ENCODE results near the gene CHRM1.

Gene CHRM1

GRCh38 chr11:62897311-62897710 lies 23.9 kb downstream of the CHRM1 start:
- no peak for DNase-seq

- DNase-seq = no peak
These were observed 25.1 kb downstream of the CHRM1 start for GRCh38 chr11:62896049-62896448.

- DNase-seq = no peak
These were observed 25.7 kb downstream of the CHRM1 start for GRCh38 chr11:62895501-62895900.

- no peak for DNase-seq
These were observed 28.9 kb downstream of the CHRM1 start for GRCh38 chr11:62892077-62892922.

DNA sequence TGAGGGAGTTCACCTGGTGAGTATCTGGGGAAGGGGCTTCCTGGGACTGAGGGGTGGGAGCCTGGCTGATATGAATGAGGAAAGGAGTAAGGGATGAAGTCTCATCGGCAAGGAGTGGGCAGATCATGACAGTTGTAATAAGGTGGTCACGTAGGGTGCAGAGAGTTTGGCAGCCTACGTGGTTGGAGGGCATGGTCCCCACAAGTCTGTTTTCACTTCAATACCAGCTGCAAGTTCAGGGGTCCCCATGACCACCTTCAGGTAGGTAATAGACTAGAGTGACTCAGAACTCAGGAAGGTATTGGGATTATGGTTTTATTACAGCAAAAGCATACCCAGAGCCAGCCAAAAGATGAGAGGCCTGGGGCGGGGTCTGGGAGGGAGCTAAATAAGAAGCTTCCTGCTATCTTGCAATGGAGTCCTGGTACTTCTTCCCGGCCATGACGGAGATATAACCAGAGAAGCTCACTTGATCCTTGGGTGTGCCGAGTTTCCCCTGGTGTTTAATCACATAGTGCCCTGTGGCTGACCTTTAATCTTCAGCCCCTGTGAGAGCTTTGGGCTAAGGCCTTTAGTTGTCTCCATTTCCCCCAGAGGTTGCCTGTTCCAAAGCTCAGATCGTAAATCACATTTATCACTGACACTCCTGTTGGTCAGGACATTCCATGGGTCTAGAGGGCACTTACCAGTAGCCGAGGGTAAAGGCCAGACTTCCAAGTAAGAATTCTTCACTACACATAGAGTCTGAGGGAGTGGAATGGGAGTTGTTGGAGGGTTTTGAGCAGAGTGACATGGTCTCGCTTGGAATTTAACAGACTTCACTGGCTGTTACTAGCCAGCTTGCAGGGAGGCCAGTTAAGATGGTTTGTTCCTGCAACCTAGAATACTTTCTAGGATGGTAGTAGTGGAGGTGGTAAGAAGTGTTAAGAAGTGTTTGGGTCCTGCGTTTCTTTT lies 31.4 kb downstream of the CHRM1 start:
- DNase-seq = no peak

DNA sequence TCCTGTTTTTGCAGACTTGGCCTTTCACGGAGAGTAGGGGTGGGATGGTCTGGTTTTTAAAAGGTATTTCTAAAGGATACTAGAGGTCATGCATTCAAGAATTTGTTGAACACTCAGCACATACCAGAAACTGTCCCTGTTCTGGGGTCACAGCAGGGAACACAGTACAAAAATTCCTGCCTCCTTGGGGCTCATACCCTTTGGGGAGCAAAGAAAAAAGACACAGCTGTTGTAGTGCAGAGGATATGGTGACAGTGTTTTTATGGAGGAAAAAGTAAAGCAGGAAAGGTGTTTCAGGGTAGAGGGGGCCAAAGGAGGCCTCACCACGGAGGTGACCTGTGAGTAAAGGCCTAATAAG lies 32.1 kb downstream of the CHRM1 start:
- DNase-seq = no peak

DNA sequence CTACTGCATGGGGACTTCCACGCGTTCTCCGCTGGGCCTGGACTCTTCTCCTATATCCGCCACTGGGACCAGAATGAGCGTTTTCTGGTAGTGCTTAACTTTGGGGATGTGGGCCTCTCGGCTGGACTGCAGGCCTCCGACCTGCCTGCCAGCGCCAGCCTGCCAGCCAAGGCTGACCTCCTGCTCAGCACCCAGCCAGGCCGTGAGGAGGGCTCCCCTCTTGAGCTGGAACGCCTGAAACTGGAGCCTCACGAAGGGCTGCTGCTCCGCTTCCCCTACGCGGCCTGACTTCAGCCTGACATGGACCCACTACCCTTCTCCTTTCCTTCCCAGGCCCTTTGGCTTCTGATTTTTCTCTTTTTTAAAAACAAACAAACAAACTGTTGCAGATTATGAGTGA lies 32.8 kb downstream of the CHRM1 start:
- DNase-seq = no peak

DNA sequence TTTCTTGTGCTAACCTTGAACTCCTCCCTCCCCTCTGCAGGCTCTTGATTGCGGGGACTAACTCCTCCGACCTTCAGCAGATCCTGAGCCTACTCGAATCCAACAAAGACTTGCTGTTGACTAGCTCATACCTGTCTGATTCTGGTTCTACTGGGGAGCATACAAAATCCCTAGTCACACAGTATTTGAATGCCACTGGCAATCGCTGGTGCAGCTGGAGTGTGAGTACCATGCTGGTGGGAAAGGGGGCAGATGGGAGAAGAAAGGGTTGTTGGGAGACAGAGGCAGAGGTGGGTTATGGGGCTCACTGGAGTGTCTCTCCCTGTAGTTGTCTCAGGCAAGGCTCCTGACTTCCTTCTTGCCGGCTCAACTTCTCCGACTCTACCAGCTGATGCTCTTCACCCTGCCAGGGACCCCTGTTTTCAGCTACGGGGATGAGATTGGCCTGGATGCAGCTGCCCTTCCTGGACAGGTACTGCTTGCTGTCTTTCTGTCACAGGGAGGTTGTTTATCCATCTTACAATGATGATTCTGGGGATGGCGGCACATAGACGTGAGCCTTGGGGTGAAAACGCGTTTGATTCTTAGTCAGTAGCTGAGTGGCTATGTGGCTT lies 35.9 kb downstream of the CHRM1 start:
- DNase-seq = no peak

DNA sequence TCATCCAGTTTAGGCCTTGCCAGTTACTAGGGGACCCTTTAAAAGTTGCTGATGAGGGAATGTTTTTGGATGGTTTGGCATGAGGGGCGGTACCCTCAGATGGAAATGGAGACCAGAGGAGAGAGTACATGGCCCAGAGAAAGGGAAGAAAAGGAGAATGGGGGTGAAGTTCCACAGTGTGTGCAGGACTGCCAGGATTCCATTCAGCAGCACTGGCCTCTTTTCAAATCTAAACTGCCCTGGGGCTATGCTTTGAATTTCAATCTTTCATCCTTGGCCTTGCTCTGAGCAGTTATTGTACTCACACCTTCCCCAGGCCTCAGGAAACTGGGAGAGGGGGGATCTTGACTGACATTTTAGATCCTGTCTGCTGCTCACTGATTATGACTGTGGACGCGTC lies 37.5 kb downstream of the CHRM1 start:
- no peak for DNase-seq

DNA sequence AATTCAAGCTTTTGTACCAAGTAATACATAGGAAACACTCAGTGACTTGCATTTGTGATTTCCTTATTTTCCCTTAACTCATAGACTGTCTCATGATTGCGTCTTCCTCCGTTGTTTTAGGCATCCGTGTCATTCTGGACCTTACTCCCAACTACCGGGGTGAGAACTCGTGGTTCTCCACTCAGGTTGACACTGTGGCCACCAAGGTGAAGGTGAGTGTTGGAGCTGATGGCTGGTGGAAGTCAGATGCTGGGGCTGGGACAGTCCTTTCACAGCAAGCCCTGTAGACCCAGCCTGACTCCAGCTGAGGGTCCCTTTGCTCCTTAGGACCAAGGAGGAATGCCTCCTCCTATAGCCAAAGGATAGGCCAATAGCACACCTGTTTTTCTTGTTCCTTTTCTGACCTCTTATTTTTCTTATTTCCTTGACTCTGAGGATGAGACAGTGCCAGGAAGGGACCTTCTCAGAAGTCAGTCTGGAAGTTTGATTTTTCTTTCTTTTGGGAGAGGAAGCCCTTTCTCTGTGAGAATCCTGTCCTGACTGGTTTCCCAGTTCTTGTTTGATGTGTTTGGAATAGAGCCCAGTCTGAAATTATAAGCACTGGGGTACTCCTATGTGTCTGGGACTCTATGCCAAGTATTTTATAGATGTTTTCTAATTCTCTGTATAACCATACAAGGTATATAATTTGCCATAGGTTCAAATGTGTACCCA lies 38.2 kb downstream of the CHRM1 start:
- DNase-seq = no peak

GRCh38 chr11:62882431-62882749 lies 38.8 kb downstream of the CHRM1 start:
- no peak for DNase-seq

DNA sequence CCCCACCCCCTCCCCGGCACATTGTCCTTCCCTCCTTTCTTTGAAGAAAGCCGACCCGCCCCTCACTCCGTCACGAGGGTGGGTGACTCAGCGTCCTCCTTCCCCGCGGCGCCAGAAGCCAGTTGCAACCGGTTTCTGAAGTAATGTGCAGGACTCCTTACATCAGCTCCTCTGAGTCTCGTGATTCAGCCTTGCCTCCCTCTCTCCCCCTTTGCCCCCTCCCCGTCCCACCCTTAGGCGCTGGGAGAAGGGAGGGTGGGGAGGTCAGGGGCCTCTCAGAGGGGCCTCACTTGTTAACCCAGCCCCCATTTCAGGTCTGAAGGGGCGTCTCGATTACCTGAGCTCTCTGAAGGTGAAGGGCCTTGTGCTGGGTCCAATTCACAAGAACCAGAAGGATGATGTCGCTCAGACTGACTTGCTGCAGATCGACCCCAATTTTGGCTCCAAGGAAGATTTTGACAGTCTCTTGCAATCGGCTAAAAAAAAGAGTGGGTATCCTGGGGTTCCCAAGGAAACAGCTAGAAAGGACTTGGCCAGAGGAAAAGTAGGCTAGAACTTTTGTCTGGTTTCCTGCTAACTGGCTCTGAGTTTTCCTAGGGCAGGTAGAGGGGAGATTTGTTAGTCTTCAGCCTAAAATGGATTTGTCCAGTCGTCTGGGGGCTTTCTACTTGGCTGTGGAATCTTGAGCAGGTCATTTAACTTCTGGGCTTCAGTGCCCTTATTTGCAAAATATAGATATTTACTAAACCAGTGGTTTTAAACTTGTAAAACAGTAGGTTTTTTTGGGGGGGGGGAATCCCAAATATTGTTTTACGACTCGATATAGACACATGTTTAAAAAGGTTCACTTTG lies 39.4 kb downstream of the CHRM1 start:
- peak; percentile 93 for DNase-seq

DNA sequence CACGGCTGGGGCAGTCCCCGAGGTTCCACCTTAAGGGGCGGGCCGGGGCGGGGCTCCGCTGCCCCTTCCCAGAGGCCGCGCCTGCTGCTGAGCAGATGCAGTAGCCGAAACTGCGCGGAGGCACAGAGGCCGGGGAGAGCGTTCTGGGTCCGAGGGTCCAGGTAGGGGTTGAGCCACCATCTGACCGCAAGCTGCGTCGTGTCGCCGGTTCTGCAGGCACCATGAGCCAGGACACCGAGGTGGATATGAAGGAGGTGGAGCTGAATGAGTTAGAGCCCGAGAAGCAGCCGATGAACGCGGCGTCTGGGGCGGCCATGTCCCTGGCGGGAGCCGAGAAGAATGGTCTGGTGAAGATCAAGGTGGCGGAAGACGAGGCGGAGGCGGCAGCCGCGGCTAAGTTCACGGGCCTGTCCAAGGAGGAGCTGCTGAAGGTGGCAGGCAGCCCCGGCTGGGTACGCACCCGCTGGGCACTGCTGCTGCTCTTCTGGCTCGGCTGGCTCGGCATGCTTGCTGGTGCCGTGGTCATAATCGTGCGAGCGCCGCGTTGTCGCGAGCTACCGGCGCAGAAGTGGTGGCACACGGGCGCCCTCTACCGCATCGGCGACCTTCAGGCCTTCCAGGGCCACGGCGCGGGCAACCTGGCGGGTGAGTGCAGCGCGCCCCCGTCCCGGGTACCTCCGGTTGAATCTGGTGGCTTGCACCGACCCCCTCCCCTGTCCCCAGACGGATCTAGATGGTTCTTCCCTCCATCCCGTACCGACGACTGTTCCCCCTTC lies 40.2 kb downstream of the CHRM1 start, which contains the start of gene SLC3A2:
TSS of gene SLC3A2 (plus strand) at position 94 of the 776 bp plus-strand sequence. CDS start at position 222, 128 bp downstream.
- DNase-seq = peak; percentile 65

DNA sequence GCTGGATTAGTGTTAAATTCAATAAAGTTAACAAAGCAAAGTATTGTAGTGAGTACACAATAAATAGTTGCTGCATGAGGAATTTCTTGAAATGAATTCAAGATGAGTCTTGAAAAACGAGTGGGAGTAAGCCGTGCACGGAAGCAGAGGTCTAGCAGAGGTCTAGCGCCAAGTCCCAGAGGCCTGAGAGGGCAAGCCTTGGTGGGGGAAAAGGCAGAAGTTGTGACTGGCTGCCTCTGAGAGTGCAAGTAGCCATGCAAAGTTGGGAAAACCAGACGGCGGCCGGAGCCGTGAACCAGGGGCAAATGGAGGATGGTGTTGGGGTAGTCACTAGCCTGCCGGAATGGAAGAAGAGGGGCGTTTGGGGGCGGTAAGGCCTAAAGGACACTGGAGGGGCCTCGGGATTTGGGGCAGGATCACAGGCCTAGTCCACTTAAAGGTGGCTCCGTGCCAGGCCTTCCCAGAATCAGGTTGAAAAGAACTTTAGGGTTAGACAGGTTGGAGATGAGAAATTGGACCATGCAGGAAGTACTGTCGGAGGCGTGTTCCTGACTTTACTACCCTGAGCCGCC lies 40.8 kb downstream of the CHRM1 start:
- peak; percentile 30 for DNase-seq

GRCh38 chr11:62879235-62879978 lies 41.8 kb downstream of the CHRM1 start:
- DNase-seq = no peak

DNA sequence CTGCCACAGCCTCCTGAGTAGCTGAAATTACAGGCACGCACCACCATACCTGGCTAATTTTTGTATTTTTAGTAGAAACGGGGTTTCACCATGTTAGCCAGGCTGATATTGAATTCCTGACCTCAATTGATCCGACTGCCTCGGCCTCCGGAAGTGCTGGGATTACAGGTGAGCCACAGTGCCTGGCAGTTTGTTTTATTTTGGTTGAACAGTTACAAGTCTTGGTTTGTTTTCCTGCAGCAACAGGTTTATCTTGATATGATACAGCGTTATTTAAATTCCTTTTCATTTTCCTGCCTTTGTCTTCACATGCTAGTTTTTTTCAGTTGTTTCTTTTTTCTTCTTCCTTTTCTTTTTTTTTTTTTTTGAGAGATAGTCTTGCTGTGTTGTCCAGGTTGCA lies 44.5 kb downstream of the CHRM1 start:
- DNase-seq = no peak

DNA sequence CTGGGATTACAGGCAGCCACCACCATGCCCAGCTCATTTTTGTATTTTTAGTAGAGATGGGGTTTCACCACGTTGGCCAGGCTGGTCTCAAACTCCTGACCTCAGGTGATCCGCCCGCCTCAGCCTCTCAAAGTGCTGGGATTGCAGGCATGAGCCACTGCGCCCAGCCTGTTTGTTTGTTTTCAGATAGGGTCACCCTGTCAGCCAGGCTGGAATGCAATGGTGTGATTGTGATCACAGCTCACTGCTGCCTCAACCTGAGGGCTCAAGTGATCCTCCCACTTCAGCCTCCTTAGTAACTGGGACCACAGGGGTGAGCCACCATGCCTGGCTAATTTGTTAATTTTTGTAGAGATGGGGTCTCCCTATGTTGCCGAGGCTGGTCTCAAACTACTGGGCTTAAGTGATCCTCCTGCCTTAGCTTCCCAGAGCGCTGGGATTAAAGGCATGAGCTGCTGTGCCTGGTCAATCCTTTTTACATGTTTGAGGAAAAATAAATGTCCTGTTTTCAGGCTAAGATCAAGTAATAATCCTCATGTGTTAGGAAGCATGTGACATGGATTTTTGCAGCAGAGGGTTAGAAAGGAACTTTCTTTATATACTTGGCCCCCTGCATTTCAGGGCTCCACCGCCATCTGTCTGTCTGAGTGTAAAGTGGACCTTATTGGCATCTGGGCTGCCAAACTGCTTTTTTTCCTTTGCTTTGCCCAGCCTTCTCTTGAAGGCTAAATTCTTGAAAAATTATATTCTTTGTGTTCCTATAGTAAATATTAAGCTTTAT lies 45.3 kb downstream of the CHRM1 start:
- DNase-seq = no peak

GRCh38 chr11:62874851-62875250 lies 46.3 kb downstream of the CHRM1 start:
- no peak for DNase-seq

GRCh38 chr11:62865635-62866034 lies 55.5 kb downstream of the CHRM1 start:
- no peak for DNase-seq

Measured in T1000 (cell line).